PC-9 (cell line): ENCODE results near the gene KIF6.

ENCODE experiments used
- CTCF ChIP-seq: fragments of 200-600 bp; sonication (generic); conservative IDR thresholded peaks from 2 replicates; pipeline ENCODE4 v1.6.1; 2017; ENCODE audit warnings: mixed run types, antibody characterized with exemption, mild to moderate bottlenecking, moderate library complexity
- EZH2 ChIP-seq: fragments of 200-600 bp; sonication (generic); IDR thresholded peaks from 2 replicates; pipeline ENCODE4 v1.8.0; 2017; ENCODE audit warnings: antibody characterized with exemption, low read depth

GRCh38 chr6:39553029-39553428 lies 172.2 kb downstream of the KIF6 start:
- no peak for TF ChIP-seq CTCF
- TF ChIP-seq EZH2 = no peak
